D341Med (cell line): ENCODE results near the gene AICDA.

Experiments used
- DNase-seq: peaks from one replicate; pipeline ENCODE4 v3.0.0; 2012; ENCODE audit warnings: low spot score

Gene AICDA

GRCh38 chr12:8554451-8555195, 58.0 kb downstream of the AICDA start:
- no peak for DNase-seq

DNA sequence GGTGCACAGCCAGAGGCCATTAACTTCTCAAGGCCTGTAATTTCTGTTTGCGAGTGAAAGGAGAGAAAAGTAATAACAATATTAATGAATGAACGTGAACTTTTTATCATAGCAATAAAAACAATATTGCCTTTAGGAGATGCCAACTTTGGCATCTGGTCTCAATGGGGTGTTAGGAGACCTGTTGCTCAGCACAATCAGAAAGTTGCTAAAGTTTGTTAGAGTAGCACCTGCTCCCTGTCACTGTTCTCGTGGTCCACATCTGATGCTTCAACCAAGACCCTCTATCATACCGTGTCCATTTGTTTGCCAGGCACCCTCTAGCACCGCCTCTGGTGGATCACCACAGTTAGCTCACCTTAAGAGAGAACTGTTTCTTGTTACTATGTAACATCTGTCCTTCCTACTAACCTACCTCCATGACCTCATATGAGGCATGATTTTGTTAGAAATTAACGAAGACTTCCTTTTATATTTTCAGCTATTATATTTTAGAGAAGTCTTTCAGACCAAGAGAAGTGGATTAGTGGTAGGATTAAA, 59.5 kb downstream of the AICDA start:
- DNase-seq, result no peak
